Right lobe of liver (tissue), 4 donors: Measurements from ENCODE around the gene RBFOX2.

ENCODE experiments used
- CTCF ChIP-seq, 4 donors: fragments of 200-600 bp in 3 of 4; fragments of 450-650 bp in 1 of 4; IDR thresholded peaks; one replicate each; pipeline versions ENCODE4 v1.5.1 to v1.8.0; 2016 to 2022; ENCODE audit warnings: antibody characterized with exemption in 4 of 4, mild to moderate bottlenecking in 2 of 4
- POLR2A ChIP-seq: fragments of 450-650 bp; IDR thresholded peaks from one replicate; pipeline ENCODE4 v1.6.1; 2017; ENCODE audit warnings: antibody characterized with exemption, mild to moderate bottlenecking
- donor health status: DM: no; HTN: no; CAD: no.
- donor health status: DM: no; HTN: no; CAD: no.
- donor health status: DM: no; HTN: yes; CAD: no.

DNA sequence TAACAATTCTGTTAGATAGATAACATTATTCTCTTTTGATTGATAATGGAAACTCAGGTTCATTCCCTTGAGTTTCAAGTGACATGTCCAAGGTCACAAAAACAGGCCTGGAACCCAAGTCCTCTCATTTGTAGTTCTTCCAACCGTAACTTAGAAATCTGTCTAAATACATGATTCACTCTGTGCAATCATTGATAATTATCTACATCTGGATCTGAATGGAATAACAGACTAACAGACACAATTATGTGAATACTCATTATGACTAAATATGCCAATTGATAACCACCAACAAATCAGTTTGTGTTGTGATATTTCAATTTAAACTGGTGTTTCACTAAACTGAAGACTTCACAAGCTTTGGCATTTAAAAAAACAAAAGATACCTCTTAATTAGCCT lies 71.0 kb downstream of the RBFOX2 start:
- TF ChIP-seq CTCF (IDR thresholded peaks at IDR 0.05) (no peak), POLR2A (no peak)
